ENCODE measurements around the gene FOXC2.

The FOXC2 gene

DNA sequence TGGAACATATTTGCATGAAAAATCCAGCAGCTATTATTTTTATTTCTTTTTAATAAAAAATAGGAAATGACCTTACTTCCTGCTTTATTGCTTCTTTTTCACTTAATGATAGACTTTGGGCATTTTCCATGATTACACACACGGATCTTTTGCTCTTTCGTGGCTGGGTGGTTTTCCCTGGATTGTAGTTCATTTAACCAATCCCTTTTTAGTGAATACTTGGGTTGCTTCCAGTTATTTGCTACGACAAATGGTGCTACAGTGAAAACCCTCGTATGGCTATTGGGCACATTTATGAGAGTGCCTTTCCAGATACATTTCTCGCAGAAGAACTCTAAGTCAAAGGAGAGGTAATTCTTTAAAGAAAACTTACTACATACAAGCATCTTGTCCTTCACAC, 50.3 kb downstream of the FOXC2 start:
- Histone ChIP-seq H3K4me3 (ENCODE audit: control insufficient read depth in 1 of 7, extremely low read depth in 1 of 7, insufficient read depth in 4 of 7, low read depth in 2 of 7, low read length in 6 of 7) (no peak overlapping the region), H3K36me3 (ENCODE audit: control insufficient read depth in 4 of 4, insufficient read depth in 4 of 4, low read length in 3 of 4) (no peaks in the 10 kb centered on the region), H3K9me3 (ENCODE audit: control extremely low read depth in 1 of 5, control insufficient read depth in 4 of 5, insufficient read depth in 2 of 5, low read depth in 1 of 5, low read length in 4 of 5) (peaks cover 0 to 4% (median 0%) of the 10 kb centered on the region in 5 experiments), H3K27ac (ENCODE audit: insufficient read depth in 1 of 2, low read depth in 1 of 2, low read length in 2 of 2, poor library complexity in 1 of 2, severe bottlenecking in 2 of 2) (no peak overlapping the region), H3K27me3 (replicated peaks in 2 of 5; ENCODE audit: control insufficient read depth in 4 of 5, insufficient read depth in 5 of 5, low read length in 4 of 5) (peaks cover 0 to 6% (median 0%) of the 10 kb centered on the region in 5 experiments), H3K4me1 (ENCODE audit: control extremely low read depth in 1 of 4, control insufficient read depth in 4 of 4, insufficient read depth in 4 of 4, low read length in 3 of 4) (no peaks in the 10 kb centered on the region)
- ChIA-PET POLR2A (no interaction called here), CTCF (no interaction called here)
- no peak for DNase-seq
- 100% methylated on average over 3 of the region's 5 CpGs for WGBS (ENCODE audit: insufficient coverage)

DNA sequence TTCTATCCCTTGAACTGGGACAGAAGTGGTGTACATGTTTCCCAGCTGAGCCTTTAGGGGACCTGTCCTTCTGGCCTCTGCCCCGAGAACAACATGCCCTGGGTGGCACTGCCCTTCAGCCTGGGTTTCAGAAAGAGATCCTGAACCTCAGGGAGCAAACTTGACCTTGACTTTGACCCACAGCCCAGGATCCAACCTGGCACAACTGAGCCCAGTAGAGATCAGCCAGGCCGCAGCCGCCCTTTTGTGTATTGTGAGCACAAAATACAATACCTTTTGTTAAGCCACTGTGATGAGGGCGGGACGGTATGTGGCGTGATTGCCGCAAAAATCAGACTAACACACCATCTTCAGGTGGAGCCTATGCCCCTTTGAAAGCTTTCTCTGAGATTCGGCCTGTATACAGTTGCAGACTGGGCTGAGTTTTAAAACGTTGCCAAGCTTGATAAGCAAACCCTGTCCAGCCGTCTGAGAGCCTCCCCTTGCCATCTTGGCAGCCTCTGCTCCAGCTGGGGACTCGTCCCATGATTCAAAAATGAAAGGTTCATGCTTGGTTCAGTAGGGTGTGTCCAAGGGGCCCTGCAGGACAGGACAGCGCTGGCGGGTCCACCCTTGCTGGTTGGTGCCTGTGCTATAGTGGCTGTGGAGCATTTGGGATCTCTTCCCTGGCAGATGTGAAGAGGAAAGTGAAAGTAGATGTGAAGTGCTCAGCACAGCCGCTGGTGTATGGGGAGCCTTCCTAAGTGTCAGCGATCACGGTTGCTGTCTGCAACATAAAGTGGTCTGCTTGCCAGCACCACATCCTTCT, 52.0 kb downstream of the FOXC2 start:
- H3K4me3 ChIP-seq (ENCODE audit: control insufficient read depth in 1 of 7, extremely low read depth in 1 of 7, insufficient read depth in 4 of 7, low read depth in 2 of 7, low read length in 6 of 7): no peak overlapping the region
- DNase-seq: no peak
- peaks cover 0 to 8% (median 0%) of the 10 kb centered on the region in 5 experiments for H3K27me3 ChIP-seq (replicated peaks in 2 of 5; ENCODE audit: control insufficient read depth in 4 of 5, insufficient read depth in 5 of 5, low read length in 4 of 5)
- H3K4me1 ChIP-seq (ENCODE audit: control extremely low read depth in 1 of 4, control insufficient read depth in 4 of 4, insufficient read depth in 4 of 4, low read length in 3 of 4): no peaks in the 10 kb centered on the region
- POLR2A ChIA-PET: no interaction called here
- H3K27ac ChIP-seq (ENCODE audit: insufficient read depth in 1 of 2, low read depth in 1 of 2, low read length in 2 of 2, poor library complexity in 1 of 2, severe bottlenecking in 2 of 2): no peak overlapping the region
- H3K36me3 ChIP-seq (ENCODE audit: control insufficient read depth in 4 of 4, insufficient read depth in 4 of 4, low read length in 3 of 4): no peaks in the 10 kb centered on the region
- CTCF ChIA-PET: no interaction called here
- H3K9me3 ChIP-seq (ENCODE audit: control extremely low read depth in 1 of 5, control insufficient read depth in 4 of 5, insufficient read depth in 2 of 5, low read depth in 1 of 5, low read length in 4 of 5): peaks cover 0 to 4% (median 0%) of the 10 kb centered on the region in 5 experiments
- WGBS (ENCODE audit: insufficient coverage): 97% methylated on average over 13 of the region's 16 CpGs
